Measurements from ENCODE around the gene TMEM108. TPM values are rescaled to one million over a fixed set of nuclear protein-coding genes. Genes with fewer than 3 reads are reported as not detected.

Gene TMEM108
- total RNA-seq, 1 experiment from 2014 or later, result not detected

GRCh38 chr3:133273346-133273745, 235.2 kb downstream of the TMEM108 start:
- Histone ChIP-seq H3K4me3 (replicated peaks in 1 of 2; ENCODE audit: low read depth in 1 of 2, low read length in 2 of 2) (no peak overlapping the region), H3K4me2 (ENCODE audit: low read length) (no peak overlapping the region), H3K36me3 (ENCODE audit: control insufficient read depth in 1 of 2, insufficient read depth in 2 of 2, low read length in 2 of 2) (no peaks in the 10 kb centered on the region), H3K4me1 (ENCODE audit: control insufficient read depth in 1 of 2, insufficient read depth in 2 of 2, low read length in 2 of 2) (no peaks in the 10 kb centered on the region), H3K27me3 (ENCODE audit: insufficient read depth, low read length) (peaks cover 39% of the 10 kb centered on the region), H3K79me2 (ENCODE audit: insufficient read depth, low read length) (no peaks in the 10 kb centered on the region), H3K27ac (ENCODE audit: low read depth, low read length) (no peak overlapping the region), H3K9ac (ENCODE audit: low read length) (no peak overlapping the region), H3K9me2 (ENCODE audit: insufficient read depth) (no peaks in the 10 kb centered on the region), H3K9me3 (ENCODE audit: control insufficient read depth in 1 of 2, insufficient read depth in 1 of 2, low read depth in 1 of 2, low read length in 2 of 2) (no peaks in the 10 kb centered on the region), H4K20me1 (ENCODE audit: insufficient read depth) (no peaks in the 10 kb centered on the region), H2AFZ (ENCODE audit: low read depth, low read length, poor library complexity, severe bottlenecking) (no peak overlapping the region)
- ATAC-seq (no peak), DNase-seq (ENCODE audit: low read depth, low spot score) (no peak)
- POLR2A ChIA-PET, result no interaction called here
- RAD21 ChIA-PET (ENCODE audit: low non-redundant PET in 1 of 2, low total read pairs in 2 of 2, uncharacterized antibody in 2 of 2, unreplicated experiment in 2 of 2), result no interaction called here
- CTCF ChIA-PET, result no interaction called here
- intact Hi-C loops (cut with micrococcal nuclease), result no loop called here
- TF ChIP-seq POLR2A (IDR thresholded peaks at IDR 0.05; ENCODE audit: borderline replicate concordance, extremely low read depth, insufficient read depth, insufficient read length), result no peak
- no peak for TF ChIP-seq SIN3A (IDR thresholded peaks at IDR 0.05; ENCODE audit: low read depth)
- TF ChIP-seq CTCF (IDR thresholded peaks at IDR 0.05 in 2 of 3, conservative IDR thresholded peaks at IDR 0.05 in 1 of 3; ENCODE audit: borderline replicate concordance in 1 of 3, insufficient read depth in 1 of 3, low read depth in 2 of 3, low read length in 2 of 3), result no peak
- no peak for TF ChIP-seq FOSL1 (IDR thresholded peaks at IDR 0.05; ENCODE audit: low read depth)
- no peak for TF ChIP-seq EGR1 (IDR thresholded peaks at IDR 0.05; ENCODE audit: low read depth)
- TF ChIP-seq ELF1 (IDR thresholded peaks at IDR 0.05; ENCODE audit: borderline replicate concordance, low read depth), result no peak
- no TSS peak for BruUV-seq (replicated peaks)

DNA sequence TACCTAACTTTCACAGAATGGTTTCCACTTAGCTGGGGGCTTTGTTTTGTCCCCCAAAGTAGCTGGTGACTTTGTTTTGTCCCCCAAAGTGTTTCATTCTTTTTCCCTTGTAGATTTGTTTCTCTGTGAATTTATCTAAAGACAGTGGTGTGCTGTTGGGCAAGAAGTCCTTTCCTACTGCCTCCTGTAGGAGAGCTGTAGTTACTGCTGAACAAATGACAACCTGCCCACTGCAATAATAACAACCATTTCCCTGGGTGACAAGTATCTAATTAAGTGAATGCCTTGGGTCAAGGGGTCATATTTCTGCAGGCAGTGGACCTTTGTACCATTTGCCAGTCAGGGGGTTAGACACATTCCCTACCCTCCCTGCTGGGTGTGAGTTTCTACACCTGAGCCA, 236.3 kb downstream of the TMEM108 start:
- intact Hi-C loops (cut with micrococcal nuclease), result no loop called here
- no peak overlapping the region for H3K27ac ChIP-seq (ENCODE audit: low read depth, low read length)
- H3K9me2 ChIP-seq (ENCODE audit: insufficient read depth), result no peaks in the 10 kb centered on the region
- H3K9ac ChIP-seq (ENCODE audit: low read length), result no peak overlapping the region
- H3K27me3 ChIP-seq (ENCODE audit: insufficient read depth, low read length), result peaks cover 37% of the 10 kb centered on the region; the same call in 1 of the 2 replicates
- no peak overlapping the region for H2AFZ ChIP-seq (ENCODE audit: low read depth, low read length, poor library complexity, severe bottlenecking)
- BruUV-seq (replicated peaks), result no TSS peak
- H3K4me1 ChIP-seq (ENCODE audit: control insufficient read depth in 1 of 2, insufficient read depth in 2 of 2, low read length in 2 of 2), result no peaks in the 10 kb centered on the region
- no peak for DNase-seq (ENCODE audit: low read depth, low spot score)
- H3K9me3 ChIP-seq (ENCODE audit: control insufficient read depth in 1 of 2, insufficient read depth in 1 of 2, low read depth in 1 of 2, low read length in 2 of 2), result no peaks in the 10 kb centered on the region
- H3K4me3 ChIP-seq (replicated peaks in 1 of 2; ENCODE audit: low read depth in 1 of 2, low read length in 2 of 2), result no peak overlapping the region
- no peak for ATAC-seq
- TF ChIP-seq POLR2AphosphoS5 (IDR thresholded peaks at IDR 0.05; ENCODE audit: low read depth, low read length) (no peak), CTCF (IDR thresholded peaks at IDR 0.05 in 2 of 3, conservative IDR thresholded peaks at IDR 0.05 in 1 of 3; ENCODE audit: borderline replicate concordance in 1 of 3, insufficient read depth in 1 of 3, low read depth in 2 of 3, low read length in 2 of 3) (peak in 2 of 3 experiments; percentile 28 to 34; a peak in 2 of 6 replicates)
- POLR2A ChIA-PET, result no interaction called here
- no peaks in the 10 kb centered on the region for H3K36me3 ChIP-seq (ENCODE audit: control insufficient read depth in 1 of 2, insufficient read depth in 2 of 2, low read length in 2 of 2)
- H4K20me1 ChIP-seq (ENCODE audit: insufficient read depth), result no peaks in the 10 kb centered on the region
- no peak overlapping the region for H3K4me2 ChIP-seq (ENCODE audit: low read length)
- RAD21 ChIA-PET (ENCODE audit: low non-redundant PET in 1 of 2, low total read pairs in 2 of 2, uncharacterized antibody in 2 of 2, unreplicated experiment in 2 of 2), result no interaction called here
- no peaks in the 10 kb centered on the region for H3K79me2 ChIP-seq (ENCODE audit: insufficient read depth, low read length)
- CTCF ChIA-PET, result interaction anchor here (0.7 kb wide), 1 partner anchor 144 kb away, joined by 3 read pairs; no protein-coding TSS in a partner anchor
